HG03060 (cell line): ENCODE data around the gene DNAJB12.
"Not testable (repeated sequence)": the region's sequence is repeated elsewhere in the genome, so short reads cannot be mapped to it uniquely, and the experiment has no call there.

Experiments used
- ATAC-seq: cut with Tn5 transposase; IDR thresholded peaks from one replicate; pipeline ENCODE4 v1.9.1; 2021; ENCODE audit warnings: low read depth, moderate number of reproducible peaks; ENCODE audit not compliant: unreplicated experiment

DNAJB12 gene

GRCh38 chr10:72318418-72319262, 36.1 kb downstream of the DNAJB12 start:
- no peak for ATAC-seq

- no peak for ATAC-seq
Measured at GRCh38 chr10:72316748-72317435, 37.8 kb downstream of the DNAJB12 start.

- no peak for ATAC-seq
Measured at GRCh38 chr10:72316386-72316700, 38.4 kb downstream of the DNAJB12 start.

- no peak for ATAC-seq
Measured at GRCh38 chr10:72315611-72316385, 38.9 kb downstream of the DNAJB12 start.

GRCh38 chr10:72315054-72315453, 39.7 kb downstream of the DNAJB12 start:
- no peak for ATAC-seq

GRCh38 chr10:72314263-72314662, 40.5 kb downstream of the DNAJB12 start:
- ATAC-seq: no peak

GRCh38 chr10:72312865-72313391, 41.8 kb downstream of the DNAJB12 start:
- no peak for ATAC-seq

GRCh38 chr10:72311667-72312066, 43.1 kb downstream of the DNAJB12 start:
- no peak for ATAC-seq

GRCh38 chr10:72310636-72311035, 44.1 kb downstream of the DNAJB12 start:
- no peak for ATAC-seq

- ATAC-seq: no peak
Measured at GRCh38 chr10:72310241-72310633, 44.5 kb downstream of the DNAJB12 start.

GRCh38 chr10:72309290-72310240, 45.2 kb downstream of the DNAJB12 start:
- no peak for ATAC-seq

GRCh38 chr10:72308320-72308987, 46.3 kb downstream of the DNAJB12 start:
- ATAC-seq: no peak

GRCh38 chr10:72307711-72308110, 47.0 kb downstream of the DNAJB12 start:
- ATAC-seq: not testable (repeated sequence)

- ATAC-seq: no peak
Measured at GRCh38 chr10:72306215-72306760, 48.4 kb downstream of the DNAJB12 start.

- ATAC-seq: no peak
Measured at GRCh38 chr10:72303424-72304128, 51.1 kb downstream of the DNAJB12 start.

GRCh38 chr10:72298592-72299519, 55.9 kb downstream of the DNAJB12 start:
- no peak for ATAC-seq

GRCh38 chr10:72297805-72298591, 56.7 kb downstream of the DNAJB12 start:
- ATAC-seq: peak; percentile 47
